ENCODE measurements around the gene SLC35G3.
"Not testable (repeated sequence)": the region's sequence is repeated elsewhere in the genome, so short reads cannot be mapped to it uniquely, and the experiment has no call there.

Gene SLC35G3

DNA sequence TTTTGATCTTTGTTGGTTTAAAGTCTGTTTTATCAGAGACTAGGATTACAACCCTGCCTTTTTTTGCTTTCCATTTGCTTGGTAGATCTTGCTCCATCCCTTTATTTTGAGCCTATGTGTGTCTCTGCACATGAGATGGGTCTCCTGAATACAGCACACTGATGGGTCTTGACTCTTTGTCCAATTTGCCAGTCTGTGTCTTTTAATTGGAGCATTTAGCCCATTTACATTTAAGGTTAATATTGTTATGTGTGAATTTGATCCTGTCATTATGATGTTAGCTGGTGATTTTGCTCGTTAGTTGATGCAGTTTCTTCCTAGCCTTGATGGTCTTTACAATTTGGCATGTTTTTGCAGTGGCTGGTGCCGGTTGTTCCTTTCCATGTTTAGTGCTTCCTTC, 8.4 kb upstream of the SLC35G3 start:
- H3K9me3 ChIP-seq (ENCODE audit: control insufficient read depth, low read length); H3K27me3 ChIP-seq (replicated peaks; ENCODE audit: control insufficient read depth, insufficient read depth, low read length); H3K4me1 ChIP-seq (ENCODE audit: control insufficient read depth, insufficient read depth, low read length); H3K4me3 ChIP-seq (ENCODE audit: low read length); DNase-seq (ENCODE audit: low read depth); H3K36me3 ChIP-seq (ENCODE audit: control insufficient read depth, insufficient read depth, low read length, severe bottlenecking); H3K9ac ChIP-seq (ENCODE audit: low read length): not testable (repeated sequence)

DNA sequence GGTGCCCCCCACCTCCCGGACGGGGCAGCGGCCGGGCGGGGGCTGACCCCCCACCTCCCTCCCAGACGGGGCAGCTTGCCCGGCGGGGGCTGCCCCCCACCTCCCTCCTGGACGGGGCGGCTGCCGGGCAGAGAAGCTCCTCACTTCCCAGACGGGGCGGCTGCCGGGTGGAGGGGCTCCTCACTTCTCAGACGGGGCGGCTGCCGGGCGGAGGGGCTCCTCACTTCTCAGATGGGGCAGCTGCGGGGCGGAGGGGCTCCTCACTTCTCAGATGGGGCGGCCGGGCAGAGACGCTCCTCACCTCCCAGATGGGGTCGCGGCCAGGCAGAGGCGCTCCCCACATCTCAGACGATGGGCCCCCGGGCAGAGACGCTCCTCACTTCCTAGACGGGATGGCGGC, 869 bp upstream of the SLC35G3 start:
- not testable (repeated sequence) for H3K36me3 ChIP-seq (ENCODE audit: control insufficient read depth, insufficient read depth, low read length, severe bottlenecking); H3K9ac ChIP-seq (ENCODE audit: low read length); DNase-seq (ENCODE audit: low read depth); H3K4me1 ChIP-seq (ENCODE audit: control insufficient read depth, insufficient read depth, low read length); H3K27me3 ChIP-seq (replicated peaks; ENCODE audit: control insufficient read depth, insufficient read depth, low read length); H3K9me3 ChIP-seq (ENCODE audit: control insufficient read depth, low read length); H3K4me3 ChIP-seq (ENCODE audit: low read length)

DNA sequence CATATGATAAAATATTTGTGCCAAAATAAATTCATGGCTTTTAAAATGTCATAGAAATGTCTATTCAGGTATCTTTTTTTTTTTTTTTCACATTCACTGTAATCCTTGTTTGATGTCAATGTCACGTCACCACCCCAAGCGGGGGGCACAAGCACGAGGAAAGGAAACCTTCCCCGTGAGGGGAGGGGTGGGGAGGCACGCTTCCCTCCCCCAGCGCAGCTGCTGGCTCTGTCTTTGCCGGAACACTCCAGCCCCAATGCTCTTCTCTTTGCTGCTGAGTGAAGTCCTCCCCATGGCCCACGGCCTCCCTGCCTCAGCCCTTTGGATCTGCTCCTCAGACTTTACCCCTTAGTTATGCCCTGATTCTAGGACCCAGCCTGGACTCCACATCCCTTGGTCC, 1.5 kb downstream of the SLC35G3 start:
- Histone ChIP-seq H3K4me3 (ENCODE audit: low read length) (no peak overlapping the region), H3K36me3 (ENCODE audit: control insufficient read depth, insufficient read depth, low read length, severe bottlenecking) (no peaks in the 10 kb centered on the region), H3K9ac (ENCODE audit: low read length) (no peak overlapping the region), H3K9me3 (ENCODE audit: control insufficient read depth, low read length) (peaks cover 6% of the 10 kb centered on the region), H3K27me3 (replicated peaks; ENCODE audit: control insufficient read depth, insufficient read depth, low read length) (no peaks in the 10 kb centered on the region), H3K4me1 (ENCODE audit: control insufficient read depth, insufficient read depth, low read length) (no peaks in the 10 kb centered on the region)
- DNase-seq (ENCODE audit: low read depth): no peak

DNA sequence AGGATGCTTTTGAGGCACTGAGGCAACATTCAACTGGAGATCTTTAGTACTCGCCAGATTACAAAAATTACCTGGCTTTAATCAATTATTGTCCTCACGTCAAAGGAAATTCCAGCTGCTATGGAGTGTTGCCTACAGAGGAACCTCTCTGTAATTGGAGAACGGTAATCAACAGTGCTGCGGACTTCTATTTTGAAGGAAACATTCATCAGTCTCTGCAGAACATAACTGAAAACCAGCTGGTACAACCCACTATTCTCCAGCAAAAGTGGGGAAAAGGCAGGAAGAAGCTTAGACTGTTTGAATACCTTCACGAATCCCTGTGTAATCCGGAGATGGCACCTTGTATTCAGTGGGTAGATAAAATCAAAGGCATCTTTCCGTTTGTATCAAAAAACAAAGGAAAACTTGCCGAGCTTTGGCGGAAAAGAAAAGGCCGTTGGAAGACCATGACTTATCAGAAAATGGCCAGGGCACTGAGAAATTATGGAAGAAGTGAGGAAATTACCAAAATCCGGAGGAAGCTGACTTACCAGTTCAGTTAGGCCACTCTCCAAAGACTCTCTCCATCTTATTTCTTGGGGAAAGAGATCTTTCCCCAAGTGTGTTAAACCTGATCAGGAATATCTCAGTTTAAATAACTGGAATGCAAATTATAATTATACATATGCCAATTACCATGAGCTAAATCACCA, 3.0 kb downstream of the SLC35G3 start:
- no peaks in the 10 kb centered on the region for H3K4me1 ChIP-seq (ENCODE audit: control insufficient read depth, insufficient read depth, low read length)
- no peak overlapping the region for H3K4me3 ChIP-seq (ENCODE audit: low read length)
- H3K9me3 ChIP-seq (ENCODE audit: control insufficient read depth, low read length): no peaks in the 10 kb centered on the region
- no peak overlapping the region for H3K9ac ChIP-seq (ENCODE audit: low read length)
- no peaks in the 10 kb centered on the region for H3K36me3 ChIP-seq (ENCODE audit: control insufficient read depth, insufficient read depth, low read length, severe bottlenecking)
- DNase-seq (ENCODE audit: low read depth): no peak
- H3K27me3 ChIP-seq (replicated peaks; ENCODE audit: control insufficient read depth, insufficient read depth, low read length): peaks cover 4% of the 10 kb centered on the region

DNA sequence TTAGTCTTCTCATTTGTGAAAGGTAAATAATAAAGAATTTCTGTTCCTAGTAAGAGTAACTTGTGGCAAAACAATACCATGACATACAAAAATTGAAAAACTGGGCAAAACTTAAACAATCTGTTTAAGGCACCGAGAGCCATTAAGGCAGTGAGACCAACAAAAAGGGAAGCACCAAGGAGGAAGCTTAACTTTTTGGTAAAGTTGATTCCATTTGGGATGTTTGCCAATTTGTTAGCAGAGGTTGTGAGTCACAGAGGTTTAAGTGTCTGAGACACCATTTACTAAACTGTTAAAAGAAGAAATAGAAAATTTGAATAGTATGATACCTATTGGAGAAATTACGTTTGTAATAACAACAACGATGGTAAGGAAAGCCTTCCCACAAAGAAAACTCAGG, 4.9 kb downstream of the SLC35G3 start:
- no peaks in the 10 kb centered on the region for H3K36me3 ChIP-seq (ENCODE audit: control insufficient read depth, insufficient read depth, low read length, severe bottlenecking)
- no peaks in the 10 kb centered on the region for H3K9me3 ChIP-seq (ENCODE audit: control insufficient read depth, low read length)
- peaks cover 8% of the 10 kb centered on the region for H3K27me3 ChIP-seq (replicated peaks; ENCODE audit: control insufficient read depth, insufficient read depth, low read length)
- no peak overlapping the region for H3K9ac ChIP-seq (ENCODE audit: low read length)
- no peak for DNase-seq (ENCODE audit: low read depth)
- H3K4me1 ChIP-seq (ENCODE audit: control insufficient read depth, insufficient read depth, low read length): no peaks in the 10 kb centered on the region
- H3K4me3 ChIP-seq (ENCODE audit: low read length): no peak overlapping the region

DNA sequence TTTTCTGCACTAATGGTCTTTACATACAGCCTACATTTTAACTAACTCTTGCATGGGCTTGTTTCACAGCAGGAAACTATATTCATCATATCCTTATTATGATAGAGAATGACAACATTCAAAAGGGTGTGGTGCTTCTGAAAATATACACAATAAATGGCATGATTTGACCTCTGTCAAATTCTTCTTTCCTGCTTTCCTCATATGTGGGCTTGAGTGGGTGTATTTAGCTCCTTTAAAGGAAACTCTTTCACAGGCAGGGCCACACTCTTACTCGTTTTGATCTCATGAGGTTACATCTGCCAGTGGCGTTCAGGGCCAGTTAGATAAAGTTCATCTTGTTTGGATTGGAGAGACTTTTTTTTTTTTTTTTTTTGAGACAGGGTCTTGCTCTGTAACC, 6.1 kb downstream of the SLC35G3 start:
- no peak for DNase-seq (ENCODE audit: low read depth)

DNA sequence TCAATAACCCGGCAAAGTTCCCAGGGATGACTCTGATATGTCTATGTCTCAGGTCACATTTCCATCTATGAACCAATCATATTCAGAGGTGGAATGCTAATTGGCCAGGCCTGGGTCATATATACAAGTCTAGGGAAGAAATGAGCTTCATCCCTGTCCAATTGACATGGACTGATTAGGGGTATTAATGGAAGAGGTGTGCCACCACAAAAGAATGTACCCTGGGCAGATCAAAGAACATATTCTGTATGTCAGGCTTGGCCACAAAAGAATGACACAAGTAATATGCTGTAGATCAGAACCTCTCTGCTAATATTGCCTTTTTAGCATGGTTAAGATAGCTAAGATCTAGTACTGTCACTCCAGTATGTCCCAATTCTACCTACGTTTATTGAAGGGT, 6.7 kb downstream of the SLC35G3 start:
- no peaks in the 10 kb centered on the region for H3K4me1 ChIP-seq (ENCODE audit: control insufficient read depth, insufficient read depth, low read length)
- H3K27me3 ChIP-seq (replicated peaks; ENCODE audit: control insufficient read depth, insufficient read depth, low read length): peaks cover 18% of the 10 kb centered on the region
- no peak overlapping the region for H3K4me3 ChIP-seq (ENCODE audit: low read length)
- DNase-seq (ENCODE audit: low read depth): no peak
- no peaks in the 10 kb centered on the region for H3K9me3 ChIP-seq (ENCODE audit: control insufficient read depth, low read length)
- H3K36me3 ChIP-seq (ENCODE audit: control insufficient read depth, insufficient read depth, low read length, severe bottlenecking): no peaks in the 10 kb centered on the region
- H3K9ac ChIP-seq (ENCODE audit: low read length): no peak overlapping the region

More for the DNA sequence above, 6.1 kb downstream of the SLC35G3 start:
- no peaks in the 10 kb centered on the region for H3K9me3 ChIP-seq (ENCODE audit: control insufficient read depth, low read length)
- no peak overlapping the region for H3K4me3 ChIP-seq (ENCODE audit: low read length)
- peaks cover 15% of the 10 kb centered on the region for H3K27me3 ChIP-seq (replicated peaks; ENCODE audit: control insufficient read depth, insufficient read depth, low read length)
- no peak overlapping the region for H3K9ac ChIP-seq (ENCODE audit: low read length)
- no peaks in the 10 kb centered on the region for H3K36me3 ChIP-seq (ENCODE audit: control insufficient read depth, insufficient read depth, low read length, severe bottlenecking)
- H3K4me1 ChIP-seq (ENCODE audit: control insufficient read depth, insufficient read depth, low read length): no peaks in the 10 kb centered on the region

DNA sequence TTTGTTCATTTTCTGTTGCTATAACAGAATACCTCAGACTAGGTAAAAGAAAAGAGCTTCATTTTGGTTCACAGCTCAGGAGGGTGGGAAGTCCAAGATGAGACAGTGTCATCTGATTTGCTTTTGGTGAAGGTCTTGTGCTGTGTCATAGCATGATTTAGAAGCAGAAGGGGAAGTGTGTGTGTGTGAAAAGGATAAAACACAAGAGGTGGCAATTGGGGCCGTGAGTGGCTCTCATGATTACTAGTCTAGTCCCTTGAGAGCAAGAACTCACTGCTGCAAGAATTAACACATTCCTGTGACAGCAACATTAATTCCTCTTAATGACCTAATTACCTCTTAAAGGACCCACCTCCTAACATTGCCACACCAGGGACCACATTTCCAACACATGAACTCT, 8.3 kb downstream of the SLC35G3 start:
- no peak overlapping the region for H3K9ac ChIP-seq (ENCODE audit: low read length)
- no peak for DNase-seq (ENCODE audit: low read depth)
- no peaks in the 10 kb centered on the region for H3K4me1 ChIP-seq (ENCODE audit: control insufficient read depth, insufficient read depth, low read length)
- H3K36me3 ChIP-seq (ENCODE audit: control insufficient read depth, insufficient read depth, low read length, severe bottlenecking): no peaks in the 10 kb centered on the region
- no peaks in the 10 kb centered on the region for H3K9me3 ChIP-seq (ENCODE audit: control insufficient read depth, low read length)
- no peak overlapping the region for H3K4me3 ChIP-seq (ENCODE audit: low read length)
- H3K27me3 ChIP-seq (replicated peaks; ENCODE audit: control insufficient read depth, insufficient read depth, low read length): peaks cover 18% of the 10 kb centered on the region

DNA sequence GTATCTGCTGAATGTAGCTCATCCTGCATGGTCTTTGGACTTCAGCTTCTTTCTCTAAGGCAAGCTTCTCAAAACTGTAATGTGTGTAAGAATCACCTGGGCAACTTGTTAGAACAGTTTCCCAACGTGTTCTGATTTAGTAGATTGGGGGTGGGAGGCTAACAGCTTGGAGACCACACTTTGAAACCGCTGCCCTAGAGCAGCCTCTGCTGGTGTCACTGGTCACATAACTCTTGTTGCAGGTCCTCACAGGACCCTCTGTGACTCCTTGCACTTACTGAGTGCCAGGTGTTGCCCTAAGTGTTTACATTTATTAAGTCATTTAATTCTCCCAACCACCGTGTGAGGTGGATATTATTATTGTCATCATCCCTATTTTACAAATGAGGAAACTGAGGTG, 9.9 kb downstream of the SLC35G3 start:
- H3K27me3 ChIP-seq (replicated peaks; ENCODE audit: control insufficient read depth, insufficient read depth, low read length): peaks cover 18% of the 10 kb centered on the region
- DNase-seq (ENCODE audit: low read depth): no peak
- no peaks in the 10 kb centered on the region for H3K9me3 ChIP-seq (ENCODE audit: control insufficient read depth, low read length)
- no peak overlapping the region for H3K9ac ChIP-seq (ENCODE audit: low read length)
- H3K4me1 ChIP-seq (ENCODE audit: control insufficient read depth, insufficient read depth, low read length): no peaks in the 10 kb centered on the region
- H3K36me3 ChIP-seq (ENCODE audit: control insufficient read depth, insufficient read depth, low read length, severe bottlenecking): no peaks in the 10 kb centered on the region
- no peak overlapping the region for H3K4me3 ChIP-seq (ENCODE audit: low read length)

DNA sequence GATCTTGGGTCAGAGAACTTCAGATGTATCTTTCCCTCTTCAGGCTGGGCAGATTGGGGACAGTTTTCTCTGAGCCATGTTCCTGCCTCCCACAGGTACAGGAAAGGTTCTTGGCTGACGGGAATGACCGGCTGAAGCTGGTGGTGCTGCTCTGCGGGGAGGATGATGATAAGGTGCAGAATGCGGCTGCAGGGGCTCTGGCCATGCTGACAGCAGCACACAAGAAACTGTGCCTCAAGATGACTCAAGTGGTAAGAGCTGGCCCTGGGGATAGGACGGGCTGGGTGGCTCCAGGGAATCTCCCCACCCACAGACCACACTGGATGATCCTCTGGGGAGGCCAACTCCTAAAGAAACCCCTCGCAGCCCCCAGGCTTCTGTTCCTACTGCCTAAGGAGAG, 10.9 kb downstream of the SLC35G3 start:
- H3K9me3 ChIP-seq (ENCODE audit: control insufficient read depth, low read length): no peaks in the 10 kb centered on the region
- no peaks in the 10 kb centered on the region for H3K36me3 ChIP-seq (ENCODE audit: control insufficient read depth, insufficient read depth, low read length, severe bottlenecking)
- peaks cover 18% of the 10 kb centered on the region for H3K27me3 ChIP-seq (replicated peaks; ENCODE audit: control insufficient read depth, insufficient read depth, low read length)
- H3K4me1 ChIP-seq (ENCODE audit: control insufficient read depth, insufficient read depth, low read length): no peaks in the 10 kb centered on the region
- H3K9ac ChIP-seq (ENCODE audit: low read length): no peak overlapping the region
- DNase-seq (ENCODE audit: low read depth): no peak
- H3K4me3 ChIP-seq (ENCODE audit: low read length): no peak overlapping the region

DNA sequence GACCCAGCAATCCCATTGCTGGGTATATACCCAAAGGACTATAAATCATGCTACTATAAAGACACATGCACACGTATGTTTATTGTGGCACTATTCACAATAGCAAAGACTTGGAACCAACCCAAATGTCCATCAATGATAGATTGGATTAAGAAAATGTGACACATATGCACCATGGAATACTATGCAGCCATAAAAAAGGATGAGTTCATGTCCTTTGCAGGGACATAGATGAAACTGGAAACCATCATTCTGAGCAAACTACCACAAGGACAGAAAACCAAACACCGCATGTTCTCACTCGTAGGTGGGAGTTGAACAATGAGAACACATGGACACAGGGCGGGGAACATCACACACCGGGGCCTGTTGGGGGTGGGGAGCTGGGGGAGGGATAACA, 14.8 kb downstream of the SLC35G3 start:
- H3K9ac ChIP-seq (ENCODE audit: low read length); DNase-seq (ENCODE audit: low read depth); H3K4me1 ChIP-seq (ENCODE audit: control insufficient read depth, insufficient read depth, low read length); H3K36me3 ChIP-seq (ENCODE audit: control insufficient read depth, insufficient read depth, low read length, severe bottlenecking); H3K9me3 ChIP-seq (ENCODE audit: control insufficient read depth, low read length); H3K4me3 ChIP-seq (ENCODE audit: low read length): not testable (repeated sequence)
- peaks cover 20% of the 10 kb centered on the region for H3K27me3 ChIP-seq (replicated peaks; ENCODE audit: control insufficient read depth, insufficient read depth, low read length)

DNA sequence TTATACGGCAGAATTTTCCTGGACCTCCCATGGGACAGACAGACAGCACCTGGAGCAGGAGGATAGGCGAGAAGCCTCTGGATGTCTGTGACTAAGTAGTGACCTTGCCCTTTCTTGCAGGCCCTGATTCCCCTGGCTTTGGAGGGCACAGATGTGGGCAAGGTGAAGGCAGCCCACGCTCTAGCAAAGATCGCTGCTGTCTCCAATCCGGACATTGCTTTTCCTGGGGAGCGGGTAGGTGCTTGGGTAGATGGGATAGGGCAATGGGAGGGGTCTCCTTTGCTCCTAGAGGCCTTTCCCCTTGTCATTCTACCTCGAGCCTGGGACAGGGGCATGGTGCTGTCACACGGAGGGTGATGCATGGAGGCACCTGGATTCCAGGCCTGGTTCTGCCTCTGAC, 17.3 kb downstream of the SLC35G3 start:
- H3K4me3 ChIP-seq (ENCODE audit: low read length): no peak overlapping the region
- no peak for DNase-seq (ENCODE audit: low read depth)
- H3K4me1 ChIP-seq (ENCODE audit: control insufficient read depth, insufficient read depth, low read length): peaks cover 2% of the 10 kb centered on the region
- peaks cover 9% of the 10 kb centered on the region for H3K27me3 ChIP-seq (replicated peaks; ENCODE audit: control insufficient read depth, insufficient read depth, low read length)
- no peaks in the 10 kb centered on the region for H3K9me3 ChIP-seq (ENCODE audit: control insufficient read depth, low read length)
- no peak overlapping the region for H3K9ac ChIP-seq (ENCODE audit: low read length)
- H3K36me3 ChIP-seq (ENCODE audit: control insufficient read depth, insufficient read depth, low read length, severe bottlenecking): no peaks in the 10 kb centered on the region
